ENCODE results near the gene CD151. TPM values are rescaled to one million over a fixed set of nuclear protein-coding genes. Genes with fewer than 3 reads are reported as not detected.

The CD151 gene
- total RNA-seq, 1 experiment from 2014 or later: 296 TPM

GRCh38 chr11:802018-802617, 30.6 kb upstream of the CD151 start:
- BruUV-seq (replicated peaks): no TSS peak
- TF ChIP-seq ZFX (IDR thresholded peaks at IDR 0.05): no peak
- TF ChIP-seq CBX3 (IDR thresholded peaks at IDR 0.05; ENCODE audit: low read depth): no peak
- TF ChIP-seq EGR1 (IDR thresholded peaks at IDR 0.05; ENCODE audit: low read depth): no peak
- no peak for TF ChIP-seq ELF1 (IDR thresholded peaks at IDR 0.05; ENCODE audit: borderline replicate concordance, low read depth)
- TF ChIP-seq EZH2 (IDR thresholded peaks at IDR 0.05): no peak
- no peak for TF ChIP-seq POLR2AphosphoS5 (IDR thresholded peaks at IDR 0.05; ENCODE audit: low read depth, low read length)
- no peak for TF ChIP-seq REST (IDR thresholded peaks at IDR 0.05; ENCODE audit: low read depth)
- TF ChIP-seq CEBPB (IDR thresholded peaks at IDR 0.05; ENCODE audit: low read depth): no peak
- TF ChIP-seq SRF (IDR thresholded peaks at IDR 0.05; ENCODE audit: low read depth): no peak
- no peak for TF ChIP-seq ZNF274 (IDR thresholded peaks at IDR 0.05; ENCODE audit: low read depth, low read length)
- TF ChIP-seq JUND (IDR thresholded peaks at IDR 0.05): no peak
- TF ChIP-seq CTCF (IDR thresholded peaks at IDR 0.05 in 2 of 3, conservative IDR thresholded peaks at IDR 0.05 in 1 of 3; ENCODE audit: borderline replicate concordance in 1 of 3, insufficient read depth in 1 of 3, low read depth in 2 of 3, low read length in 2 of 3): no peak
- no peak for TF ChIP-seq YY1 (IDR thresholded peaks at IDR 0.05; ENCODE audit: extremely low read depth, insufficient replicate concordance, low read depth, low read length)
- TF ChIP-seq SP1 (IDR thresholded peaks at IDR 0.05; ENCODE audit: low read depth): no peak
- TF ChIP-seq FOSL1 (IDR thresholded peaks at IDR 0.05; ENCODE audit: low read depth): no peak
- TF ChIP-seq ATF3 (IDR thresholded peaks at IDR 0.05): no peak
- peaks cover 0 to 9% of the 10 kb centered on the region in 2 experiments; a peak in 1 of 4 replicates for H3K36me3 ChIP-seq (ENCODE audit: control insufficient read depth in 1 of 2, insufficient read depth in 2 of 2, low read length in 2 of 2)
- no peak for ATAC-seq
- ChIA-PET POLR2A (no interaction called here), RAD21 (ENCODE audit: low non-redundant PET in 1 of 2, low total read pairs in 2 of 2, uncharacterized antibody in 2 of 2, unreplicated experiment in 2 of 2) (no interaction called here), CTCF (no interaction called here)
- no peaks in the 10 kb centered on the region for H3K9me3 ChIP-seq (ENCODE audit: control insufficient read depth in 1 of 2, insufficient read depth in 1 of 2, low read depth in 1 of 2, low read length in 2 of 2)
- H3K4me3 ChIP-seq (replicated peaks in 1 of 2; ENCODE audit: low read depth in 1 of 2, low read length in 2 of 2): no peak overlapping the region
- H3K9ac ChIP-seq (ENCODE audit: low read length): no peak overlapping the region
- no peaks in the 10 kb centered on the region for H3K27me3 ChIP-seq (ENCODE audit: insufficient read depth, low read length)
- H4K20me1 ChIP-seq (ENCODE audit: insufficient read depth): no peaks in the 10 kb centered on the region
- DNase-seq (ENCODE audit: low read depth, low spot score): no peak
- intact Hi-C loops (cut with micrococcal nuclease): no loop called here
- no peaks in the 10 kb centered on the region for H3K9me2 ChIP-seq (ENCODE audit: insufficient read depth)
- H3K27ac ChIP-seq (ENCODE audit: low read depth, low read length): no peak overlapping the region; the same call in 1 of the 2 replicates
- no peak overlapping the region for H2AFZ ChIP-seq (ENCODE audit: low read depth, low read length, poor library complexity, severe bottlenecking)
- H3K4me2 ChIP-seq (ENCODE audit: low read length): no peak overlapping the region
- peaks cover 17% of the 10 kb centered on the region for H3K79me2 ChIP-seq (ENCODE audit: insufficient read depth, low read length)
- H3K4me1 ChIP-seq (ENCODE audit: control insufficient read depth in 1 of 2, insufficient read depth in 2 of 2, low read length in 2 of 2): peaks cover 21 to 32% of the 10 kb centered on the region in 2 experiments
